Measurements from ENCODE around the gene LTBP2.

The LTBP2 gene

DNA sequence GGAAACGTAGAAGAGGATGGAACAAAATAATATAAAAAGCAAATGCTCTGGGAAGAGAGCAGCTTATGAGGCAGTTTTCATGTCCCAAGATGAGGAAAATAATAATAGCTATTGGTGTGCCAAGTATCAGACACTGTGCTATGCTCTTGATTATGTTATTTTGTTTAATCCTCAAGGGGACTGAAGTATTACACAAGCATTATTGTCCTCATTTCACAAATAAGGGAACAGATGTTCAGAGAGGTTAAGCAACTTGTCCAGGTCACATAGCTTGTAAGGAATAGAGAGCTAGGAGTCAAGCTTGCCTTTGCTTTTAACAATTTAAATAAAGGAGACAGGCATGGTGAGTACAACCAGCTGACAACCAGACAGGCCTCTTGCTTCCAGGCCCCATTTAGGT, 26.9 kb upstream of the LTBP2 start:
- DNase-seq (ENCODE audit: low read depth, low spot score): no peak

DNA sequence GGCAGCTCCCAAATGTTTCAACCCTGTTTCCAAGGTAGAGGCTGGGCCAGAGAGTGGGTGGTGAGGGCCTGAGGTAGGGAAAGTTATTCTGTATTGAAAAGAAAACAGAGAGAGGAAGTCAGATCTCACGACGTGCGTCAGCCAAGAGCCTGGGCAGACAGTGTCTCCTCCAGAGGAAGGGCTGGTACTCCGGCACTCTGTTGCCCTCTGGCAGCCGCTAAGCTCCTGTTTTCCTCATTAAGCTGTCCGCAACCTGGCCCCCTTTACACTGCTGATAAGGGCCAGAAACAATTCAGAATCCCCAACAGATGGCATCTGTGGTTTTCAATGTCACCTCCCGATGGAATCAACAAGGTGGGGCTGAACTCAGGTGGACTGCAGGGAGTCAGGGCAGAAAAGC, 26.0 kb upstream of the LTBP2 start:
- DNase-seq (ENCODE audit: low read depth, low spot score): no peak

DNA sequence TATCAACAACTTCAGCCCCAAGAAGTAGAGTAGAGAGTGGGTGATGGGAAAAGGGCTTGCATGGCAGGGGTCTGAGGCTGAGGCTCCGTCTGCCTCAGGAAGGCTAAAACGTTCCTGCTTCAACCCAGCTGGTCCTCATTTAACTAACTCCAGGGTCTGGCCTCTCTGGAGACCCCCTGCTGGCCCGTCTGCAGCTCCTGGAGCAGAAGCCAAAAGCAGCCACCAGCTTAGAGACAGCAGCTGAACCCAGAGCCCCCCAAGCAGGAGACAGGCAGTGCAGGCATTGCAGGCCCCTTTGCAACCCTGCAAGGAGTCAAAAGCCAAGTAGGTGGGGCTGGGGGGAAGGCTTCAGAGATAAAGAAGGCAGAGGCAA, 25.1 kb upstream of the LTBP2 start:
- no peak for DNase-seq (ENCODE audit: low read depth, low spot score)

DNA sequence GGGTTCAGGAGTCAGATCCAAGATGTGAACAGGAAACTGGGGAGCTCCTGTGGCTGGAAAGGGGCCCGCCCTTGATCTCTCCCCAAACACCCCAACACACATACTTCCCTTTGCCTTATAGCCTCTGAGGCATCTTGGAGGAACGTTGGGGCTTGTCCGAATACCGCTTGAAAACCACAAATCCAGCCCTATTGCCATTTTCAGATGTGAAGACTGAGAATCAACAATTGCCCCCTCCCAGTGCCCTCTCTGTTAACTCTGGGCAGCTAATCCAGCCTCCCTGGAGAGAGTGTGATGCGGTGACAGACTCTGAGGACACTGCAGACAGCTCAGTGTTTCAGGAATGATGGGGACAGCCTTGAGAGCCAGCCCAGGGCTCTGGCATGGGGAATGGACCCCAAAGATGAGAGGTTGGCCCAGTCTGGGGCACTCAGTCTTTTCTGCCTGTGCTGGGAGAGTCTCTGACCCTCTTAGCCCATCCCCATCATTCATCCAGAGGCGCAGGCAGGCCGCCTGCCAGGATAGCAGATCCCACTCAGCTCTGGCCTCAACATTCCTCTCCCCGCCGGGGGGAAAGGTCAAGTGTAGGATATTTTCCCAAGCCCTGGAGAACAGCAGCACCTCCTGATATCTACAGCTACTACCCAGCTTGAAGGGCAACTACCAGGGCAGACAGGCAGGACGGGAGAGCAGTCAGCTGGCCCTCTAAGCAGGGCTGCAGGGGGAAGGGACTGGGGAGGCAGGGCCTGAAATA, 24.6 kb upstream of the LTBP2 start:
- no peak for DNase-seq (ENCODE audit: low read depth, low spot score)

DNA sequence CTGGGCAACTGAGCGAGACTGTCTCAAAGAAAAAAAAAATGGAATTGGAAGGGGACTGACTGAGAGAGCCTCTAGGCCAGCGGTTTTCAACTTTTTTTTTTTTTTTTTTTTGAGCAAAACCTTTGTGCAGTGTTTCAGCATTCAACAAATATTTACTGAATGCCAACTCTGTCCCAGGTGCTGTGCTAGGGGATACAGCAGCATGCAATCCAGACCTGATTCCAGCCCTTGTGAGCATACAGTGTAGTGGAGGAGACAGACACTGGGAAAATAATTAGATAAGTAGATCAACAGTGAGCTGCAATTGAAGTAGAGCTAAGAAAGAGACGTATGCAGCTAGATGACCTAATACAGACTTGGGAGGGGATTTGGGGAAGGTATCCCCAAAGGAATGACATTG, 23.8 kb upstream of the LTBP2 start:
- no peak for DNase-seq (ENCODE audit: low read depth, low spot score)

DNA sequence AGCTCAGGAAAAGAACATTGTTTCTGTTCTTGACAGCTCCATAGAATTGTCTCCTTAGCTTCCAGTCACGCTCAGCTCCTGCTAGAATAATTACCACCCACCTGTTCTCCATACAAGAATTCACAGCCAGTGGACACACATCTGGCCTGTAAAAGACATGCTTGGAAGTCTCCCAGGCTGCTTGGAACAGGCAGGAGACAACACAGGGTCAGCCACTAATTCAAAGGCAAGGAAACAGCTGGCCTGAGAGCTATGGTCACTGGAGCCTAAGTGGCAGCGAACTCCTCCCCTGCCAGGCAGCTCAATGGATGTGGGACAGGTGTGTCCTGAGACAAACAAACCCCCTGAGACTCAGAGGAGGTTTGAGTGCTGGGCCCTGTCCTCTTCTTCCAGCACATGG, 22.9 kb upstream of the LTBP2 start:
- DNase-seq (ENCODE audit: low read depth, low spot score): no peak

DNA sequence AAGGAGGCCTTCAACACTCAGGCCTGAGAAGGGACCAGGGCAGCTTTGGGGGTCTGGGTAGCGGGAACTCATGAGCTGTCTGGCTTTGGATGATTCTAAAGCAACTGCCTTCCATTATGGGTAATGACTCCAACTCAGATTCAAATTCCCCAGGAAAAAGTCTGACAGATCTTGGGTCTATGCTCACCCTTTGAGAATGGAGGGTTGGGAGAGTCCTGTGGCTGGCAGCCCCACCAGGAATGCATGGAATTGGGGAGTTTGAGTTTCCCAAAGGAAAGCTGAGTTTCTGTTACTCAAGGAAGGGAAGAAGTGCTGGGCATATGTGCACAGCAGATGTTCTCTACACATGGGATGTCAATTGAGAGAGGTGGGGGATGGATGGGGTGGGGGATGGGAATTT, 22.4 kb upstream of the LTBP2 start:
- no peak for DNase-seq (ENCODE audit: low read depth, low spot score)

DNA sequence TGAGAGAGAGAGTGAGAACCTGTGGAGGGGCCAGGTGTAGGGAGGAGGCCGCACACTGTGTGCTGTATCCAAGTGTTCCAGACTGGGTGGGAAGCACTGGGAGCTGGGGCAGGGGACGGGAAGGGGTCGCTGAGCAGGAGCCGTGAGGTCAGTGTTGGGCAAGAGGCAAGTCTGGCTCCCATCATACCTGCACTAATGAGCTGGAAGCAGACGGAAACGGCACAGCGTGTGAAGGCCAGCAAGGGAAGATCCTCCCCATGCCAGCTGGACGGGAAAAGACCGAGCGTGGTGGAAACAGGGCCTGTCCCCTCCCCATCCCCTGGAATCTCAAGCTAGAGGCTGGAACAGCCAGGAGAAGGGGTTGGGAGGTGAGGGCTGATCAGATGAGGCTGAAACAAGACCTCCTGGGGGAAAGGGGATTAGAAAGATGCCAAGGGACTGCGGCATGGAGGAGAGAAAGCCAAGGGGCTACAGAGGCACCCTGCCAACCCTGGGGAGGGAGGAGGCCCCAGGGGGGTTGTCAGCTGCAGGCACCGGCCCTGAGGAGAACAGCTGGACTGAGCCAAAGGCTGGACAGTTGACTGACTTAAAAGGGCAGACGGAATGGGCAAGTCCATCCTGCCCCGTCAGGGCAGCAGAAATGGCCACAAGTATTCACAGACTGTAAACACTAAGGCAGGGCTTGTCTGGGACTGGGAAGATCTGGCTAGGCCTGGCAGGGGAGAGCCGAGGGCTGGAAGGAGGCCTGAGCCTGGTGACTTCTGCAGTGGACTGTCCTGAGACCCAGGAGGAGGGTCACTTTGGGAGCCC, 19.0 kb upstream of the LTBP2 start:
- DNase-seq (ENCODE audit: low read depth, low spot score): no peak

DNA sequence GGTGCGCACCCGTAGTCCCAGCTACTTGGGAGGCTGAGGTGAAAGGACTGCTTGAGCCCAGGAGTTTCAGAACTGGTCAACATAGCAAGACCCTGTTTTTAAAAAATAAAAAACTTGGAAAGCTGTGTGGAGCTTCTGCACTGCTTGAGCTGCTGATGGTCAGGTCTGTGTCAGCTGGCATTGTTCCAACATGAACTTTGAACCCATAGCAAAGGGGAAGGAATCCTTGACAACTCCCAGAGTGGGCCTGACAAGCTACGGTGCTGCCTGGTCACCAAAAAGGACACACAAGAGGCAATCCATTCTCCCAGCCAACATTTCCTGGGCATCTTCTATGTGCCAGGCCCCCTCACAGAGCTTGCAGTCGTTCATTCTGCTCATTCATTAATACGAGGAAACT, 16.4 kb upstream of the LTBP2 start:
- DNase-seq (ENCODE audit: low read depth, low spot score): no peak

DNA sequence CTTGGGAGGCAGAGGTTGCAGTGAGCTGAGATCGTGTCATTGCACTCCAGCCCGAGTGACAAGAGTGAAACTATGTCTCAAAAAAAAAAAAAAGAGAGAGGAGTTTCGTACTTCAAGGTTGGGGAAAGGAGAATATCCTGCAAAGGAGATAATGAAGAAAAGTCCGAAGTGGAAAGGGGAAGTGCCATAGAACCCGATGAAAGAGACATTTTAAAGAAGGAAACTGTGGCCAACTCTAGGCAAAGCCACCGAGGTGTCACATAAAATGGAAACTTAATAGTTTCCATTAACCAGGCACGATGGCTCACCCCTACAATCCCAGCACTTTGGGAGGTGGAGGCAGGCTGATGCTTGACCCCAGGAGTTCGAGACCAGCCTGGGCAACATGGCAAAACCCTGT, 15.0 kb upstream of the LTBP2 start:
- DNase-seq (ENCODE audit: low read depth, low spot score): no peak

DNA sequence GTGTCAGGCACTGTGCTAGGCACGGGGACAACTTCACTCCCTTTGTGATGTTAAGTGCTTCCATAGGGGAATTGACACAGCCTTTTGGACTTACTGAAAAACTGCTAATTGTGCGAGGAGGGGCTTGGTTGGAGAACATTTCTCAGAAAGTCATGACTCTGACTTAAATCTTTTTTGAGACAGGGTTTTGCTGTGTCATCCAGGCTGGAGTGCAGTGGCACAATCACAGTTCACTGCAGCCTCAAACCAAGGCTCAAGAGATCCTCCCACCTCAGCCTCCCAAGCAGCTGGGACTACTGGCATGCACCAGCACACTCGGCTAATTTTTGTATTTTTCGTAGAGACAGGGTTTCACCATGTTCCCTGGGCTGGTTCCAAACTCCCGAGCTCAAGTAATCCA, 10.2 kb upstream of the LTBP2 start:
- no peak for DNase-seq (ENCODE audit: low read depth, low spot score)

DNA sequence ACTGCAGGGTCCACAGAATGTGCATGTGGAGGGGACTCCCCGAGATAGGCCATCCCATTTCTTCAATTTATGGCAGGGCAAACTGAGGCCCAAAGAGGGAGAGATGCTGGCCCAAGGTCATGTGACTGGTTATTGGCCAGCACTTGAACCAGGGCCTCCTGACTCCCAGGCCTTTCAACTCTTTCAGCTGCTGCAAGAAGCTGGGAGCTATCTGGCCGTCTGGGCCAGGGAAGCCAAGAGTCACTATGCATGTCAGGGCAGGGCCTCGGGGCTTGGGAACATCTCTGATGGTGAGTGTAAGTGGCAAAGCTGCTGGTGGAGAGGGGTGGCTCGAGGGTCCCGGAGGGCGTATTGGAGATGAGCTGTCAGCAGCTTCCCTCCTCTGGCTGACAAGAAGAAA, 9.5 kb upstream of the LTBP2 start:
- no peak for DNase-seq (ENCODE audit: low read depth, low spot score)

DNA sequence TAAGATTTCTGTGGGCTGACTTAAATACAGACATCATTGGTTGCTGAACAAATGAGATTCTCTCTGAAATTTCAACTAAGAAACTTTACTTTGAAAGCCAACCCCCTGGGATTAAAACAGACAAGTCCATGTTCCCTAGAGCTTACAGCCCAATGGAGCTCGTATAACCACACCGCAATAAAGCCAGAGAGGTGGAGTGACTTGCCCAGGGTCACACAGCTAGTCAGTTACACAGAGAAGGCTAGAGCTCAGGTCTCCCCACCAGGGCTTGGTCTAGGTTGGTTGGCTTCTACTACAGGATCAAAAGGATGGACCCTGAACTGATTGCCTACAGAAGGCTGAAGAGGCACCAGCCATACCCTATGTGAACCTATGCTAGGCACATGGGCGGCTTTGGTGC, 8.9 kb upstream of the LTBP2 start:
- DNase-seq (ENCODE audit: low read depth, low spot score): no peak

DNA sequence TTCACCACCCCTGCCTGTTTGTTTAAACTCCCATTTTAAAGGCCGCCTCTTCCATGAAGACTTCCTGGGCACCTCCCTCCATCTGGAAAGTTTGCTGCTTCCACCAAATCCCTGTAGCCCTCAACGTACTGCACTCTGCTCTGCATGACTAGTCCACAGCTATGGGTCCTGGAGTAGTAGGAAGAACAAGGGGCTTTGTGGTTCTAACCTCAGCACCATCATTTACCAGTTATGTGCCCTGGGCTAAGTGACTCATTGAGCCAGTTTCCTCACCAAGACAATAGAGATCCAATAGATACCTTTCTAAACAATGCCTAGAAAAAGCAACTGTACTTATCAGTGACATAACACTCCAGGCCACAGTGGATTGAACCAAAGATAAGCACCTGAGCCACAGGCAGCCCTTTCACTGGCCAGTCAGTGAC, 8.5 kb upstream of the LTBP2 start:
- DNase-seq (ENCODE audit: low read depth, low spot score): no peak

DNA sequence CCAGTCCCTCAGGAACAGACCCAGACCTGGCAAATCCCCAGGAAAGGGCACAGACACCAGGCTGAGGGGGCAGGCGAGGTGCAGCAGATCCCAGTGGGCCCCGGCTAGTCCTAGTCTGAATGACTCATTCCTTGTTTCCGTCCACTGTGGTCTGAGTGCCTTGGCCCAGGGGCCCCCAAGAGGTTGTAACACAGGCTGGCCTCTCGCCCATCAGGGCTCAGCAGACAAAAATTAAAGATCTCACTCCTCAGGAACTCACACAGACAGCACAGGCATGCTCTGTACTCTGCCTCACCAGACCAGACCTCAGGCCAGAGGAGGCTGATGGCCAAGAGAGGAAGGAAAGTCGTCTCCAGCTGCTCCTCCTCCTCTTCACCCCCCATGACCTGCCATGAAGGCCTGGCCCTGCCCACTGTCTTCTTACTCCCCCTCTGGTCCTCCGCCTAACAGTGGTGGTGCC, 7.7 kb upstream of the LTBP2 start:
- DNase-seq (ENCODE audit: low read depth, low spot score): no peak

DNA sequence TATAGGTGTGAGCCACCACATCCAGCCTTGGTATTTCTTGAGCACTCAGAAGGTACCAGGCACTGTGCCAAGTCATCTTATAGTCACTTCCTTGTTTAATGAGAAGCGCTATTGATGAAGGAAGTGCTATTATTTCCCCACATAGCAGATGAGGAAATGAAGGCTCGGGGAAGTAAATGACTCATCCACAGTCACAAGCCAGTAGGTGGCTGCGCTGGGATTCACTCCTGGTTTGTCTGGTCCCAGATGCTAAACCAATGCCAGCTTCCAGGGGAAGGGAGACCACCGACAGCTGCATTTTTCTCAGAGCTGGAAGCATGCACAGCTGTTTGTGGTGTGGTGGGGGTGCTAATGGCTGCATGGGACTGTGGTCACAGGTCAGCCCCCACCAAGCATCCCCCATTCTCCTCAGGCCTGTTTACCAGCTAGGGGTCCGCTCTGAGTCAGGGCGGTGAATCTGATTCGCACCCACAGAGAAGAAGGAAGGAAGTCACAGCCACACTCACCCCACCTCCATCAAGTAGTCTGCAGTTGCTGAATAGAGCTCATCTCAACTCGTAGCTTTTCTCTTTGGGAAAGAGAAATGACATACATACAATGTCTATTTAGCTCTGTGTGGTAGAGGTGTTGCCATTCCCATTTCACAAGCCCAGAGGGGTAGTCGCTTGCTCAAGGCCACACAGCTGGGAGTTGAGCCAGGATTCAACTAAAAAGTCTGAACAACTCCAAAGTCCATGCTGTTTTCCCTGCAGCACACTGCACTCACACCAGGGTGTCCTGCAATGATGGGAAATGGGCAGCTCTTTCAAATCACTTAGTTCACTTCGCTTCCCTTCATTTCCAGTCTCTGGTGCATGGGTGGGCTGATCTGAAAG, 6.3 kb upstream of the LTBP2 start:
- DNase-seq (ENCODE audit: low read depth, low spot score): peak; percentile 24

DNA sequence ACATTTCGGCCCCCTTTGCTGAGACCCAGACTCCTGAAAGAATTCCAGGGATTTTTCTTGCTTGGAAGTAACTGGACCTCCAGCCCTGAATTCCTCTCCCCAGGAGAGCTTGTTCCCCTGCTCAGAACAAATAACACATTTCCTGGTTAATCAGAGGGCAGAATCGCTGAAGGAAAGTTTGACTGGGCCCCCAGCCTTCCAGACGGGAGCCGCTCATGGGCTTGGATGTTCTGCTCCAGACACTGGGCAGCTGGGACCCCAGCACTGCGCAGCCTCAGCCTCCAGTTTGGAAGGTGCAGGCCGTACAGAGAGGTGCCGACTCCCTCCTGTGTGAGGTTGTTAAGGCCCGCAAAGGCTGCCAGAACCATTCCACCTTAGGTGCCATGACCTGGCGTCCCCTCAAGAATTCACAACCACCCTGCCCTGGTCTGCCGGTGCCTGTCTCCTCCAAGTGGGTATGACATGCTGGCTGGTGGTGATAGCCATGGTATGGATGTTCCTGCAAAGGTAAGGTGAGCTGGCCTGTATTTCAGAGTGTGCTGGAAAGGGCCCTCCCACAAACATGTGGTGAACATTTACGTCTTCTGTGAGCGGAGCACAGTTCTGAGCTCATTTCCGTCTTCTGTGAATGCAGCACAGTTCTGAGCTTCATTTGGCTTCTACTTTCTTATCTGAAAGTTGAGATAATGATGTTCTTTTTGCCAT, 5.1 kb upstream of the LTBP2 start:
- no peak for DNase-seq (ENCODE audit: low read depth, low spot score)

DNA sequence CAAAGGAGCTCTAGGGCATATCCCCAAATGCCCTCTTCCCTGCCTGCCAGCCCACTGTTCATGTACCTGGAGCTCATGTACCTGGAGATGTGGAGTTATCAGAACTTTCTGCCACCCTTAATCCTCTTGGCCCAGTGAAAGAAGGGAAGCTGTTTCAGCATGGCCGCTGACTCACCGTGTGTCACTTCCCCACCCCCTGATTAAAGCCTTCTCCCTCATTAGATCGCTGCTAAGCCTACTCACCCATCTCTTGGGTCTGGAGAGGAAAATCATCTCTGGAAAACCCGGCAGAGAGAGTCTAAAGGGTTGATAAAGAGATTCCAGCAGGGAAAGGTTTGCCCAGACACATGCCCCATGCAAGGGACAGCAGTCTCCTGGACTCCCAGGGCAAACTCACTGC, 4.5 kb upstream of the LTBP2 start:
- no peak for DNase-seq (ENCODE audit: low read depth, low spot score)

DNA sequence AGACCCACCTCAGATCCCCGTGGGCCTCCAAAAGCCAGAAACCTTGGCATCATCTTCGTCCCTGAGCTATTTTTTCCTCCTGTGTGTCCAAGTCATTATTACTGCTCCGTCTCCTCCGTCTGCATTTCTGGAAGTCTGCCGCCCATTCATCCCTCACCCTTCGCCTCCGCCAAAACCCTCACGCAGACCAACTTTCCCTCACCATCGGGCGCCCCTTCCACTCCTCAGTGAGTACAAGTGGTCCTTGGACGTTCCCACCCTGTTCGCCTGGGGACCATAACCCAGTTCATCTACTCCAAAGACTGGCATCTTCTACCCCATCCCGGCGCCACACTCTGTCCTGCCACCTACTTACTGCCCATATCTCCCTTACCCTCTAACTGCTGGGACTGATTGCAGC, 3.7 kb upstream of the LTBP2 start:
- DNase-seq (ENCODE audit: low read depth, low spot score): no peak

DNA sequence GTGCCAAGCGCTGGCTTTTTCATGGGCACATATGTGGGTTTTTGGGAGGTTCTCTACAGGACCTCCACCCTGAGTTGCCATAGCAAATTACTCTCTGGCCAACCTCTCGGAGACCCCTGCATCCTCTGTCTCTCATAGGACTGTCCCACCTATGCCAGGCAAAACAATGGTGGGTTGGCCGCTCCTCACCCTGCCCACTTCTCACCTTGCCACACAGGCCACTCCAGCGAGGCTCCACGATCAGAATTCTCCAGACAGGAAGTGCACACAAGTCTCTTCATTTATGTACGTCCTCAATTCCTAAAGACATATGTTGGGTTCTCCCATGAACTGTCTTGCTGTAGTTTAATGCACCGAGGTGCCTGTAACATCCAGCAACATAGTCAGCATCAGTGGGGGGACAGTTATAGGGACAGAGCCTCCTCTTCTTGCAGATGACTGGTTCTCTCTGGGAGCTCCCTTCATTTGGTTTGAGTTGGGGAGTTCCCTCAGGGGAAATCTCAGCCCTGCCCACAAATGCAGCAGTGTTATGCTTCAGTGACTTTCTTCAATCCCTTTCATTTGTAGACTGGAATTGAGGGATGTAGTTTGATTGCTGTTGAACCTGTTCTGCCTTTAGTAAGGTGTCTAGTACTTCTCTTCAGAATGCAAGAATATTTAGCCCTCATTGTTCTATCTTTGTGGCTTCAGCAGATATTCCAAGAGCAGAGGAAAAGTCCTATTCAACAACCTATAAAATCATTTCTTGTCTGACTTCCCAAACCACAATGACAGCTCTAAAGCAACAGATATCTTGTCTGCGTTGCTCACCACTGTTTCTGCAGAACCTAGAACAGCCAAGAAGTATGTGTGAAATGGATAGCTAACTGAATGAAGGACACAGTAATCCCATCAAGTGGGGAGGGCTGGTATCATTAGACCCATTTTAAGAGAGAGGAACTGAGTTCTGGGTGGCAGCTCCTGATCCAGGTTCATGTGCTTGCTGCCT, 2.8 kb upstream of the LTBP2 start:
- DNase-seq (ENCODE audit: low read depth, low spot score): no peak

Data from activated naive CD8-positive, alpha-beta T cell treated with anti-CD3 and anti-CD28 coated beads, Interleukin-2, amount 50 U/mL, for 16 hours (primary cell).